SJSA1 (cell line): ENCODE measurements around the gene NOS2. TPM values are rescaled to one million over a fixed set of nuclear protein-coding genes. Genes with fewer than 3 reads are reported as not detected.
A peak's percentile ranks its signal among the peaks of the same experiment; 100 is the strongest.

ENCODE experiments used
- DNase-seq, 2 experiments: peaks; one replicate each; pipeline ENCODE4 v3.0.0-alpha.2; 2015 to 2020; ENCODE audit warnings: low spot score in 2 of 2, low read depth in 1 of 2
- H3K27ac ChIP-seq: fragments of 250-450 bp; sonication (Bioruptor Pico); 2 replicates; pipeline ENCODE4 v1.5.1; 2020; ENCODE audit warnings: mild to moderate bottlenecking, moderate library complexity
- H3K27me3 ChIP-seq: fragments of 250-450 bp; sonication (Bioruptor Pico); replicated peaks from 2 replicates; pipeline ENCODE4 v1.5.1; 2020; ENCODE audit warnings: mild to moderate bottlenecking, moderate library complexity
- H3K36me3 ChIP-seq: fragments of 250-450 bp; sonication (Bioruptor Pico); 2 replicates; pipeline ENCODE4 v1.5.1; 2020; ENCODE audit warnings: mild to moderate bottlenecking
- H3K4me1 ChIP-seq: fragments of 250-450 bp; sonication (Bioruptor Pico); replicated peaks from 2 replicates; pipeline ENCODE4 v1.6.1; 2021; ENCODE audit warnings: mild to moderate bottlenecking
- H3K4me3 ChIP-seq: fragments of 250-450 bp; sonication (Bioruptor Pico); 2 replicates; pipeline ENCODE4 v1.5.1; 2020; ENCODE audit warnings: mild to moderate bottlenecking
- H3K9me3 ChIP-seq: fragments of 250-450 bp; sonication (Bioruptor Pico); replicated peaks from 2 replicates; pipeline ENCODE4 v1.5.1; 2020; ENCODE audit warnings: mild to moderate bottlenecking
- total RNA-seq: library from RNA; depleted of rRNA; stranded (reverse); fragments of >200 nt; shearing (Covaris generic); gene quantifications from 2 replicates; pipeline ENCODE4 v1.2.3, GENCODE V29; 2014

NOS2 gene
- total RNA-seq, 1 experiment from 2014 or later: not detected

- Histone ChIP-seq H3K4me3 (no peak overlapping the region), H3K4me1 (peaks cover 4% of the 10 kb centered on the region; the same call in 1 of the 2 replicates), H3K27ac (no peak overlapping the region), H3K27me3 (no peaks in the 10 kb centered on the region), H3K9me3 (no peaks in the 10 kb centered on the region), H3K36me3 (no peaks in the 10 kb centered on the region)
- DNase-seq: no peak
Observed at GRCh38 chr17:27810211-27810901, 10.0 kb upstream of the NOS2 start.

- DNase-seq: no peak
- Histone ChIP-seq H3K36me3 (no peaks in the 10 kb centered on the region), H3K9me3 (no peaks in the 10 kb centered on the region), H3K4me3 (no peak overlapping the region), H3K27me3 (no peaks in the 10 kb centered on the region), H3K4me1 (peaks cover 4% of the 10 kb centered on the region; the same call in 1 of the 2 replicates), H3K27ac (no peak overlapping the region)
Observed at GRCh38 chr17:27809555-27809954, 9.2 kb upstream of the NOS2 start.

- Histone ChIP-seq H3K4me1 (peaks cover 4% of the 10 kb centered on the region; the same call in 1 of the 2 replicates), H3K4me3 (no peak overlapping the region), H3K36me3 (no peaks in the 10 kb centered on the region), H3K27ac (no peak overlapping the region), H3K27me3 (no peaks in the 10 kb centered on the region), H3K9me3 (no peaks in the 10 kb centered on the region)
- DNase-seq: no peak
Observed at GRCh38 chr17:27808628-27809027, 8.3 kb upstream of the NOS2 start.

DNA sequence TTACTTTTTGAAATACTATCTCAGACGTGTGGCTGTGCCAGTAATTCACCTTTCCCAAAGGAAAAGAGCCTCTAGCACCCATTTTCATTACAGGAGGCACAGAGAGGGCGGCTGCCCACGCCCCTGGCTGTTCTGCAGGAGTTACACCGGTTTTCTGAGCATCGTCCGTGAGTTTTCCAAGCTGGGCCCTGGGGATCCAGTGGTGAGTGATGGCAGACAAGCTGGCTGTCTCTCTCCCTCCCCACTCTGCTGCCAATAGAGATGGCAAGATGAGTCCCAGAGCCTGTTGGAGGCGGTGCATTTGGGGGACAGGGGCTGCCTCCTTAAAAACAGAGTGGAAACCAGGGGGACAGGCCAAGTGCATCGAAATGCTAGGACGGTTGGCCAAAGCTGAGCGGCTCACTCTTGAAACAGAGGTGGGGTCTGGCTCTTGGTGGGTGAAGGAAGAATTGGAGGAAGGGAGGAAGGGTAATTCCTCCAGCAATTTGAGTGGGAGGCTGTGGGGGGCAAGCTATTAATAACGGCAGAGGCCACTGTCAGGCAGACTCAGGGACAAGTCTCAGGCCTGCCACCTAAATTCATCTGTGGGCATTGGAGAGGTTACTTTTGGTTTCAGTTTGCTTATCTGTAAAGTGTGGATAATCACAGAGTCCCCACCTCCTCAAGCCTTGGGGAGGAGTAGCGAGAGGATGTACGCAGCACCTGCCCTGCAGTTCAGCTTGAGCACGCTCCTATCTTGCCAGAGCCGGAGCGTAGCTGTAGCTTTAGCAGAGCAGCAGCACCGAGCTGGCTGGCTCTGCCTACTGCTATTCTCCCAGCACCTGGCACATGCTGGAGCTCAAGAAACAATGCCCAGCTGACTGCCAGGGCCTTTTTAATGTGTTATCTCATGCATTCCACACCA lies 7.5 kb upstream of the NOS2 start:
- H3K4me1 ChIP-seq: peaks cover 4% of the 10 kb centered on the region; the same call in 1 of the 2 replicates
- no peak overlapping the region for H3K27ac ChIP-seq
- H3K4me3 ChIP-seq: no peak overlapping the region
- DNase-seq: no peak
- H3K9me3 ChIP-seq: no peaks in the 10 kb centered on the region
- no peaks in the 10 kb centered on the region for H3K36me3 ChIP-seq
- no peaks in the 10 kb centered on the region for H3K27me3 ChIP-seq

- Histone ChIP-seq H3K4me3 (no peak overlapping the region), H3K27me3 (no peaks in the 10 kb centered on the region; the same call in 1 of the 2 replicates), H3K27ac (no peak overlapping the region), H3K36me3 (no peaks in the 10 kb centered on the region), H3K9me3 (no peaks in the 10 kb centered on the region), H3K4me1 (peaks cover 4% of the 10 kb centered on the region; the same call in 1 of the 2 replicates)
- DNase-seq: peak; percentile 68 to 81
Observed at GRCh38 chr17:27805520-27806146, 5.3 kb upstream of the NOS2 start.

GRCh38 chr17:27804113-27804512 lies 3.8 kb upstream of the NOS2 start:
- Histone ChIP-seq H3K4me1 (peaks cover 4% of the 10 kb centered on the region; the same call in 1 of the 2 replicates), H3K36me3 (no peaks in the 10 kb centered on the region), H3K9me3 (no peaks in the 10 kb centered on the region), H3K27ac (no peak overlapping the region), H3K4me3 (no peak overlapping the region), H3K27me3 (no peaks in the 10 kb centered on the region; the same call in 1 of the 2 replicates)
- DNase-seq: no peak

GRCh38 chr17:27802962-27803680 lies 2.8 kb upstream of the NOS2 start:
- Histone ChIP-seq H3K36me3 (no peaks in the 10 kb centered on the region), H3K4me3 (no peak overlapping the region), H3K9me3 (no peaks in the 10 kb centered on the region), H3K4me1 (peaks cover 4% of the 10 kb centered on the region; the same call in 1 of the 2 replicates), H3K27me3 (no peaks in the 10 kb centered on the region; the same call in 1 of the 2 replicates), H3K27ac (no peak overlapping the region)
- DNase-seq: no peak

- H3K4me1 ChIP-seq: peaks cover 4% of the 10 kb centered on the region; the same call in 1 of the 2 replicates
- H3K4me3 ChIP-seq: no peak overlapping the region
- H3K9me3 ChIP-seq: no peaks in the 10 kb centered on the region
- no peak overlapping the region for H3K27ac ChIP-seq
- DNase-seq: no peak
- no peaks in the 10 kb centered on the region for H3K36me3 ChIP-seq
- H3K27me3 ChIP-seq: no peaks in the 10 kb centered on the region; the same call in 1 of the 2 replicates
Observed at GRCh38 chr17:27802033-27802432, 1.7 kb upstream of the NOS2 start.

DNA sequence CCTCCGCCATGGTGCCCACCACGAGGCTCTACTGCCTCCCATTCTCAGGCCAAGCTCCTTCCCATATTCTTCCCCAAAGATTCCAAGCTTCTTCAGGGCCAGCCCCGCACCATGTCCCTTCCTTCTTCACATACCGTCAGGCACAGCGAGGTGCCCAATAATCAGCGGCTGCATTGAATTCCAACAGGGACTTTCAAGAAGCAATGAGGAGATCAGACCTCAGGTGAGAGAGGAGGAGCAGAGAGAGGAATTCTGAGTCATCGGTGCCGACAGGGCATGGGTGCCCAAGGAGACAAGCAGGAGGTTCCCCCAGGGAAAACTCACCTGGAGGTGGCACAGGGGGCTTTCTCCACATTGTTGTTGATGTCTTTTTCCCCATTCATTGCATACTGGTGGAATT lies 2.0 kb downstream of the NOS2 start:
- H3K36me3 ChIP-seq: no peaks in the 10 kb centered on the region
- H3K27ac ChIP-seq: no peak overlapping the region
- no peak overlapping the region for H3K4me3 ChIP-seq
- no peaks in the 10 kb centered on the region for H3K9me3 ChIP-seq
- peaks cover 6% of the 10 kb centered on the region for H3K4me1 ChIP-seq
- DNase-seq: no peak
- H3K27me3 ChIP-seq: peaks cover 19% of the 10 kb centered on the region

DNA sequence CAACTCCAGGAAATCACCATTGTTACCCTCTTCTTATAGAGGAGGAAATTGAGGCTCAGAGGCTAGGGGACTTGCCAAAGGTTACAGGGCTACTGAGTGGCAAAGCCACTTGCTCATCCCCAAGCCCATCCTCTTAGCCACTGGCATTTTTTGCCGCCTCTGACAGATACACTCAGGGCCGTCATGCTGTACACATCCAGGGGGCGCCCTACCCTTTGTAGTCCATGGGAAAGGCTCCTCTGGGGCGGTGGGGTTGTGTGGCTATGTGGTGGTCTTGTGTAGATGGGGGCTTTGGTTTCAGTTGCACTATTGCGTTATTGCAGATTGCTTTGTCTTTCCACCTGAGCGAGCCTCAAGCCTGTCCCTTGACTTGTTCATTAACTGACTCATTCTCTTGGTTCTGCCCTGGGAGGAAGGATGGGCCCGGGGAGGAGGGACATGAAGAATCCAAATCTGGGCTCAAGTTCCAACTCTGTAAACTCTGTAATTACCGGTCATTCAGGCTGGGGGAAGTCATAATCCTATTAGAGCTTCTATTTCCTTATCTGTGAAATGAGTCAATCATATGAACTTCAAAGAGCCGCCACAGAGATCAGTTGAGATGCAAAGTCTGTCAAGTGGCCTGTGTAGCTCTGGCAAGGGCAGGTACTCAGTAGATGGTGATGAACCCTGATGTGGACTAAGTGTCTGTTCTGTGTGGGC lies 2.8 kb downstream of the NOS2 start:
- peaks cover 21% of the 10 kb centered on the region for H3K27me3 ChIP-seq
- no peaks in the 10 kb centered on the region for H3K9me3 ChIP-seq
- no peak for DNase-seq

DNA sequence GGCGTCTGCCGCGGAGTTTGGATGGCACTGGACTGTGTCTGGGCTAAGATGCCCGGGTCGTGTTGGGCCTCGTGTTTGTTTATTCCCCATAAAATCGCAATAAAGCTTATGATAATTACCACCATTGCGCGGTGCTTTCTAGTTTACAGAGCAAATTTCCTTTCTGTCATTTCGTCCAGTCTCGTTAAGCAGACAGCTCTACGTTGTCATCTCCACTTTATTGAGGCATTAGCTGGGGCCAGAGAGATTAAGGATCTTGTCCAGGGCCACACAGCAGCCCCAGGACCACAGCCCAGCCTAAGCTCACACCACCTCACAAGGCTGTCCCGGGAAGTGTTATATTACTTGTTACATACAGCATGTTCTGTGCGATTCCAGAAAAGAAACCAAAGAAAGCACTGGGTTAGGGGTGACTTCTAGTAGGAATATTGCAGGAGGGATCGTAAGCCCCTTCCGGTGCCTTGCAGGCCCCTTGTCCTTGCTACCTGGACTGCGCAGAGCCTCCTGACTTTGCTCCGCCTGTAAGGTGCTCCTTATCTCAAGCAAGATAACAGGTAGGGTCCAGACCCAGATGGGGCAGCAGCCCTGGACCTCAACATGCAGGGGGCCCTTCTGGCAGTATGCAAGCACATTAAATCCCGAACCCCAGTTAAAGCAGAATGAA lies 6.3 kb downstream of the NOS2 start:
- peaks cover 7% of the 10 kb centered on the region for H3K4me1 ChIP-seq
- H3K4me3 ChIP-seq: no peak overlapping the region
- peaks cover 21% of the 10 kb centered on the region for H3K27me3 ChIP-seq
- H3K36me3 ChIP-seq: no peaks in the 10 kb centered on the region
- no peak for DNase-seq
- H3K9me3 ChIP-seq: no peaks in the 10 kb centered on the region
- no peak overlapping the region for H3K27ac ChIP-seq

More for the DNA sequence above, 2.8 kb downstream of the NOS2 start:
- Histone ChIP-seq H3K4me3 (no peak overlapping the region), H3K4me1 (peaks cover 7% of the 10 kb centered on the region), H3K36me3 (no peaks in the 10 kb centered on the region), H3K27ac (no peak overlapping the region)

- Histone ChIP-seq H3K4me3 (no peak overlapping the region), H3K27ac (no peak overlapping the region)
- DNase-seq: no peak
Observed at GRCh38 chr17:27793168-27793905, 7.0 kb downstream of the NOS2 start.

More at GRCh38 chr17:27793168-27793905, 7.0 kb downstream of the NOS2 start:
- H3K9me3 ChIP-seq: no peaks in the 10 kb centered on the region
- H3K27me3 ChIP-seq: peaks cover 21% of the 10 kb centered on the region
- no peaks in the 10 kb centered on the region for H3K36me3 ChIP-seq
- H3K4me1 ChIP-seq: peaks cover 7% of the 10 kb centered on the region
